K562 (cell line): Measurements from ENCODE around the gene HOXD9. TPM values are rescaled to one million over a fixed set of nuclear protein-coding genes. Genes with fewer than 3 reads are reported as not detected.

Experiments
- ATAC-seq: fragments of 200-7000 bp; cut with Tn5 transposase; 3 replicates; pipeline ENCODE4 v1.9.1; 2020; ENCODE audit warnings: moderate library complexity
- BruUV-seq: library from RNA; stranded (reverse); fragments of 400-500 nt; replicated peaks from 2 replicates; lab custom pipeline; 2021; lab: Mats Ljungman, UMichigan
- CTCF ChIA-PET: fragments of 300-600 bp; formaldehyde crosslinking; extraction: SDS; loops from one replicate; lab custom pipeline; 2021; ENCODE audit warnings: low intra/inter-chr PET ratio; lab: Yijun Ruan, JAX
- POLR2A ChIA-PET: fragments of 300-600, 350-650 bp; sonication (Branson Sonifier 250); formaldehyde crosslinking; extraction: SDS; loops from one replicate; lab custom pipeline; 2021; ENCODE audit warnings: antibody characterized with exemption, inconsistent platforms; lab: Yijun Ruan, JAX
- DNase-seq, 4 experiments: peaks; one replicate each; pipeline versions ENCODE4 v3.0.0 to v3.0.0-alpha.2; 2011 to 2018; ENCODE audit warnings: low spot score in 3 of 4, mixed read lengths in 3 of 4; ENCODE audit errors: extremely low read depth in 1 of 4
- FAIRE-seq: peaks from 2 replicates; lab custom pipeline; 2011; peaks lifted over from hg19 to GRCh38; lab: Jason Lieb, UNC
- H2AFZ ChIP-seq: 2 replicates; pipeline ENCODE4 v1.6.0; 2011; ENCODE audit warnings: low read depth, low read length, control low read depth, inconsistent platforms
- H3K27ac ChIP-seq: fragments of 200-600 bp; 3 replicates; pipeline ENCODE4 v1.8.0; 2011; ENCODE audit warnings: low read depth, mild to moderate bottlenecking, control low read depth, inconsistent platforms, low read length, moderate library complexity, mixed read lengths; ENCODE audit errors: extremely low read depth
- H3K27me3 ChIP-seq, 2 experiments: fragments of 300-600 bp in 1 of 2; 2 replicates in 1 of 2; 3 replicates in 1 of 2; pipeline versions ENCODE4 v1.6.0 to v1.8.0; 2011; ENCODE audit warnings: inconsistent platforms in 2 of 2, low read length in 2 of 2, mild to moderate bottlenecking in 1 of 2, mixed read lengths in 1 of 2, moderate library complexity in 1 of 2; ENCODE audit not compliant: control insufficient read depth in 2 of 2, insufficient read depth in 2 of 2
- H3K36me3 ChIP-seq: fragments of 300-600 bp; 3 replicates; pipeline ENCODE4 v1.8.0; 2011; ENCODE audit warnings: mild to moderate bottlenecking, low read length, inconsistent platforms; ENCODE audit not compliant: control insufficient read depth, insufficient read depth
- H3K4me1 ChIP-seq, 2 experiments: fragments of 200-600 bp in 1 of 2; replicated peaks in 1 of 2; 2 replicates in 1 of 2; 3 replicates in 1 of 2; pipeline versions ENCODE4 v1.5.1 to v1.8.0; 2011; ENCODE audit warnings: inconsistent platforms in 2 of 2, low read length in 2 of 2, mild to moderate bottlenecking in 1 of 2, mixed read lengths in 1 of 2, moderate library complexity in 1 of 2; ENCODE audit not compliant: control insufficient read depth in 2 of 2, insufficient read depth in 2 of 2
- H3K4me2 ChIP-seq: 2 replicates; pipeline ENCODE4 v1.6.1; 2011; ENCODE audit warnings: low read length, control low read depth, inconsistent platforms, mixed read lengths; ENCODE audit not compliant: insufficient read depth
- H3K4me3 ChIP-seq: fragments of 200-600 bp; sonication (generic), shearing (Covaris generic); 2 replicates; pipeline ENCODE4 v1.5.1; 2016; ENCODE audit warnings: control low read depth, inconsistent platforms
- H3K79me2 ChIP-seq: fragments of 200-600 bp; 3 replicates; pipeline ENCODE4 v1.8.0; 2011; ENCODE audit warnings: low read length, inconsistent platforms; ENCODE audit not compliant: control insufficient read depth, insufficient read depth
- H3K9ac ChIP-seq, 2 experiments: 2 replicates each; pipeline versions ENCODE4 v1.6.0 to v1.6.1; 2011; ENCODE audit warnings: low read depth in 2 of 2, low read length in 2 of 2, control low read depth in 1 of 2, inconsistent platforms in 1 of 2, mild to moderate bottlenecking in 1 of 2, mixed read lengths in 1 of 2; ENCODE audit not compliant: insufficient read depth in 1 of 2
- H3K9me1 ChIP-seq: one replicate; pipeline ENCODE4 v1.6.0; 2011; ENCODE audit warnings: inconsistent platforms, mild to moderate bottlenecking, low read length, moderate library complexity; ENCODE audit not compliant: control insufficient read depth, insufficient read depth
- H3K9me3 ChIP-seq: replicated peaks from 2 replicates; pipeline ENCODE4 v1.5.1; 2011; ENCODE audit warnings: low read depth, low read length, inconsistent platforms; ENCODE audit not compliant: control insufficient read depth, insufficient read depth
- H4K20me1 ChIP-seq: replicated peaks from 2 replicates; pipeline ENCODE4 v1.6.1; 2011; ENCODE audit warnings: low read length, inconsistent platforms, mixed read lengths; ENCODE audit not compliant: control insufficient read depth, insufficient read depth
- FOXJ2 ChIP-seq: fragments of 200-800 bp; sonication (Bioruptor generic); IDR thresholded peaks from 2 replicates; pipeline ENCODE4 v1.6.1; 2016; ENCODE audit warnings: missing genetic modification characterization, missing compliant biosample characterization
- GATA2 ChIP-seq: sonication (generic); formaldehyde crosslinking; IDR thresholded peaks from 2 replicates; pipeline ENCODE4 v1.4.0; 2020; ENCODE audit warnings: mild to moderate bottlenecking, missing genetic modification reagents
- HSF4 ChIP-seq: fragments of 250-450 bp; sonication (Bioruptor Pico); IDR thresholded peaks from 2 replicates; pipeline ENCODE4 v2.1.2; 2022; ENCODE audit warnings: mild to moderate bottlenecking, moderate library complexity, borderline replicate concordance
- JUNB ChIP-seq: fragments of 450-650 bp; formaldehyde crosslinking; conservative IDR thresholded peaks from 2 replicates; pipeline ENCODE4 v1.4.0; 2020; ENCODE audit warnings: mild to moderate bottlenecking
- KLF10 ChIP-seq: fragments of 250-450 bp; sonication (Bioruptor Pico); IDR thresholded peaks from 2 replicates; pipeline ENCODE4 v1.6.1; 2021; ENCODE audit warnings: matching md5 sums
- L3MBTL2 ChIP-seq: fragments of 450-650 bp; IDR thresholded peaks from 2 replicates; pipeline ENCODE4 v1.6.1; 2016; ENCODE audit warnings: mild to moderate bottlenecking, moderate library complexity
- PCBP2 ChIP-seq: fragments of 200-400 bp; formaldehyde crosslinking; IDR thresholded peaks from 2 replicates; pipeline ENCODE4 v1.6.1; 2018; ENCODE audit warnings: low read length, low read depth, mild to moderate bottlenecking, moderate library complexity; ENCODE audit not compliant: poor library complexity, severe bottlenecking
- POLR2A ChIP-seq: fragments of 450-650 bp; conservative IDR thresholded peaks from 2 replicates; pipeline ENCODE4 v1.6.1; 2016
- POLR2G ChIP-seq: fragments of 200-400 bp; formaldehyde crosslinking; IDR thresholded peaks from 2 replicates; pipeline ENCODE4 v1.6.1; 2017; ENCODE audit warnings: low read depth, mild to moderate bottlenecking, antibody characterized with exemption, low read length, moderate library complexity
- SRSF7 ChIP-seq: fragments of 200-400 bp; formaldehyde crosslinking; optimal IDR thresholded peaks from 2 replicates; pipeline ENCODE3; 2017; ENCODE audit warnings: mild to moderate bottlenecking, low read depth, low read length
- ZNF311 ChIP-seq: fragments of 250-450 bp; sonication (Bioruptor Pico); IDR thresholded peaks from 2 replicates; pipeline ENCODE4 v1.4.0; 2020; ENCODE audit warnings: mild to moderate bottlenecking, moderate library complexity
- ZNF586 ChIP-seq: fragments of 450-650 bp; formaldehyde crosslinking; conservative IDR thresholded peaks from 2 replicates; pipeline ENCODE4 v1.4.0; 2020; ENCODE audit warnings: mild to moderate bottlenecking, moderate library complexity
- WGBS: fragments of 100-300 bp; shearing (Covaris generic); methylation state at CpG from one replicate; pipeline ENCODE4 v1.1.6; 2016; ENCODE audit warnings: low coverage, mixed read lengths; ENCODE audit not compliant: insufficient coverage; ENCODE audit errors: missing lambda C conversion rate; 5-methylcytosine and 5-hydroxymethylcytosine counted together
- in situ Hi-C: fragments of 300-500 bp; cut with MboI; formaldehyde crosslinking; loops from 4 replicates; pipeline ENCODE4 v1.15.0; 2018; ENCODE audit warnings: inconsistent platforms, mixed read lengths
- intact Hi-C: fragments of 100-400 bp; cut with micrococcal nuclease; formaldehyde crosslinking; loops from 2 replicates; pipeline ENCODE4 v1.14.2; 2022
- polyA plus RNA-seq, 8 experiments: library from polyadenylated mRNA; depleted of rRNA in 4 of 8; stranded (reverse) in 5 of 8; unstranded in 3 of 8; fragments of >200 nt; fragmentation: Nextera tagmentation in 2 of 8; fragmentation: Illumina TruSeq in 1 of 8; extraction: Ambion mirVana in 2 of 8; extraction: Trizol in 1 of 8; gene quantifications; 2 replicates each; pipeline versions ENCODE4 v1.2.1 to v1.2.3, GENCODE V29; 2011 to 2014; ENCODE audit warnings: inconsistent platforms in 1 of 8, missing spikeins in 1 of 8
- total RNA-seq, 7 experiments: library from RNA; depleted of rRNA in 6 of 7; stranded (reverse); fragments of >200 nt in 6 of 7; fragmentation: Illumina TruSeq in 2 of 7; extraction: Trizol in 2 of 7; gene quantifications; 2 replicates each; pipeline versions ENCODE4 v1.2.1 to v1.2.3, GENCODE V29; 2011 to 2021; ENCODE audit warnings: low replicate concordance in 1 of 7
- TF ChIP-seq, protein P1 (sequence below): IDR thresholded peaks from 3 replicates; pipeline ENCODE4 v1.6.1; 2011; ENCODE audit warnings: borderline replicate concordance, mild to moderate bottlenecking, moderate library complexity; ENCODE audit not compliant: insufficient read length; ENCODE audit errors: extremely low read depth

HOXD9 gene
- total and polyA plus RNA-seq, 9 of the 15 experiments (the other 6 are each of a cell fraction or from before 2014, with no cell fraction given): not detected

DNA sequence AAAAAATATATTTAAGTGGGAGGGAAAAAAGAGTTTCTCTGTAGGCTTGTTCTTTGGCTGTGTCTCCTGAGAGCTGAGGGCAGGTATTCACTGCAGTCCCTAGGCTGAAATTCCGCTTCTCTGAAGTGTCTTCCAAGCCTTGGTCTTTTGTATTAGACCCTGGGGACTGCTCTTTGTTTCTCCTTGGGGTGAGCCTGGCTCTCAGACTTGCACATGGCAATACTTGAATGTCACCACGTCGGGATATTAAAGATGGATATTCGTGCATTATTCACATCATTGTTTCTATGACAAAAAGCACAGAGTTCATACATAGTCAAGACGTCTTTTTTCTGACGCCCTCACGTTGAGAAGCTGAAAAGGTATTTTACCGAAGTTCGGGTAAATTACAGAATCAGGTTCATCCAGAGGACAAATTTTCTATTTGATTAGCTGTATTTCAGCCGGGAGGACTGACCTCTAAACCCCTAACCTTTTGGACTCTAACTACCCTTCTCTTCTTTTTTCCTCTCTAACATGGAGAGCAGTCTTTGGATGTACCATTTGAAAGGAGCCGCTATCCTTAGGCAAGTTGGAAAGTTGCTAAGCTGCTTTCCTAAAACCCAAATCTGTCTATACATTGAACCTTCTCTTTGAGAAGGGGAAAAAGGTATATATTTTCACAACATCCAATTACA is 32.2 kb downstream of the HOXD9 start:
- Histone ChIP-seq H4K20me1 (no peaks in the 10 kb centered on the region; the same call in 1 of the 2 replicates), H3K27ac (no peak overlapping the region), H3K4me3 (no peak overlapping the region), H3K9ac (no peak overlapping the region), H3K79me2 (no peaks in the 10 kb centered on the region), H3K4me2 (no peak overlapping the region), H3K9me3 (no peaks in the 10 kb centered on the region), H3K4me1 (peaks cover 0 to 18% of the 10 kb centered on the region in 2 experiments; a peak in 1 of 5 replicates), H3K36me3 (no peaks in the 10 kb centered on the region)
- WGBS: 2% methylated on average over 11 of the region's 11 CpGs
- in situ Hi-C loops: no loop called here
- intact Hi-C loops: no loop called here
- POLR2A ChIA-PET: interaction anchor here (0.6 to 0.7 kb wide), 4 partner anchors 18 to 302 kb away, joined by 3 read pairs; partner anchors contain the start of gene MTX2
- ATAC-seq (no peak), FAIRE-seq (peak; percentile 37)
- no TSS peak for BruUV-seq
- TF ChIP-seq POLR2G: no peak
- TF ChIP-seq ZNF586: no peak
- TF ChIP-seq HSF4 (CRISPR knock-in tag): no peak
- no peak for TF ChIP-seq FOXJ2 (tag)
- TF ChIP-seq L3MBTL2: no peak
- TF ChIP-seq GATA2: no peak
- no peak for TF ChIP-seq KLF10 (CRISPR knock-in tag)
- no peak for TF ChIP-seq PCBP2
- TF ChIP-seq JUNB (CRISPR knock-in tag): no peak
- TF ChIP-seq SRSF7: no peak
- TF ChIP-seq, protein P1, sequence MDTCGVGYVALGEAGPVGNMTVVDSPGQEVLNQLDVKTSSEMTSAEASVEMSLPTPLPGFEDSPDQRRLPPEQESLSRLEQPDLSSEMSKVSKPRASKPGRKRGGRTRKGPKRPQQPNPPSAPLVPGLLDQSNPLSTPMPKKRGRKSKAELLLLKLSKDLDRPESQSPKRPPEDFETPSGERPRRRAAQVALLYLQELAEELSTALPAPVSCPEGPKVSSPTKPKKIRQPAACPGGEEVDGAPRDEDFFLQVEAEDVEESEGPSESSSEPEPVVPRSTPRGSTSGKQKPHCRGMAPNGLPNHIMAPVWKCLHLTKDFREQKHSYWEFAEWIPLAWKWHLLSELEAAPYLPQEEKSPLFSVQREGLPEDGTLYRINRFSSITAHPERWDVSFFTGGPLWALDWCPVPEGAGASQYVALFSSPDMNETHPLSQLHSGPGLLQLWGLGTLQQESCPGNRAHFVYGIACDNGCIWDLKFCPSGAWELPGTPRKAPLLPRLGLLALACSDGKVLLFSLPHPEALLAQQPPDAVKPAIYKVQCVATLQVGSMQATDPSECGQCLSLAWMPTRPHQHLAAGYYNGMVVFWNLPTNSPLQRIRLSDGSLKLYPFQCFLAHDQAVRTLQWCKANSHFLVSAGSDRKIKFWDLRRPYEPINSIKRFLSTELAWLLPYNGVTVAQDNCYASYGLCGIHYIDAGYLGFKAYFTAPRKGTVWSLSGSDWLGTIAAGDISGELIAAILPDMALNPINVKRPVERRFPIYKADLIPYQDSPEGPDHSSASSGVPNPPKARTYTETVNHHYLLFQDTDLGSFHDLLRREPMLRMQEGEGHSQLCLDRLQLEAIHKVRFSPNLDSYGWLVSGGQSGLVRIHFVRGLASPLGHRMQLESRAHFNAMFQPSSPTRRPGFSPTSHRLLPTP: no peak
- TF ChIP-seq POLR2A: no peak
- no peak for TF ChIP-seq ZNF311
- TF ChIP-seq, all 486 proteins: peak for 0
- CTCF ChIA-PET: no interaction called here
- no peak for DNase-seq
- peaks cover 67 to 75% of the 10 kb centered on the region in 2 experiments for H3K27me3 ChIP-seq
- no peak overlapping the region for H2AFZ ChIP-seq
- H3K9me1 ChIP-seq: no peaks in the 10 kb centered on the region
